Measurements from ENCODE around the gene IFNA8. TPM values are rescaled to one million over a fixed set of nuclear protein-coding genes. Genes with fewer than 3 reads are reported as not detected.
"Not testable (repeated sequence)": the region's sequence is repeated elsewhere in the genome, so short reads cannot be mapped to it uniquely, and the experiment has no call there.

The IFNA8 gene
- total RNA-seq, 1 experiment from 2014 or later: not detected

GRCh38 chr9:21443849-21444625 is 35.1 kb downstream of the IFNA8 start:
- Histone ChIP-seq H2BK5ac (ENCODE audit: insufficient read length, low read length) (no peak overlapping the region), H3K56ac (ENCODE audit: insufficient read length, low read depth, low read length) (no peak overlapping the region), H4K20me1 (ENCODE audit: control insufficient read depth, insufficient read depth, insufficient read length) (no peaks in the 10 kb centered on the region), H3T11ph (ENCODE audit: low read length) (no peak overlapping the region), H2AFZ (ENCODE audit: low read length) (no peak overlapping the region), H2BK20ac (ENCODE audit: low read depth, low read length, poor library complexity, severe bottlenecking) (no peak overlapping the region), H3K27ac (ENCODE audit: insufficient read length, low read depth, low read length) (no peak overlapping the region), H2AK5ac (ENCODE audit: insufficient read length, low read length) (no peak overlapping the region), H3K9ac (ENCODE audit: extremely low read depth, insufficient read length, low read length) (no peak overlapping the region), H2BK15ac (ENCODE audit: low read depth, low read length) (no peak overlapping the region), H2BK120ac (ENCODE audit: low read depth, low read length, poor library complexity, severe bottlenecking) (no peak overlapping the region), H4K5ac (ENCODE audit: insufficient read length, low read depth, low read length) (no peak overlapping the region), H3K79me1 (ENCODE audit: insufficient read depth, low read depth, low read length, poor library complexity, severe bottlenecking) (no peaks in the 10 kb centered on the region), H3K9me3 (ENCODE audit: control insufficient read depth, low read depth, low read length) (no peaks in the 10 kb centered on the region), H3K18ac (ENCODE audit: insufficient read length, low read depth, low read length) (no peak overlapping the region), H4K91ac (ENCODE audit: insufficient read length, low read depth, low read length) (no peak overlapping the region), H3K79me2 (ENCODE audit: insufficient read depth, low read length) (no peaks in the 10 kb centered on the region), H3K4me1 (ENCODE audit: insufficient read depth, low read length) (no peaks in the 10 kb centered on the region), H4K8ac (replicated peaks; ENCODE audit: insufficient read length, low read depth, low read length) (no peak overlapping the region), H3K23me2 (ENCODE audit: insufficient read length, low read depth, low read length, poor library complexity, severe bottlenecking) (no peaks in the 10 kb centered on the region), H3K14ac (ENCODE audit: insufficient read depth, low read length) (no peak overlapping the region), H3K27me3 (ENCODE audit: insufficient read depth, low read length) (no peaks in the 10 kb centered on the region), H3K23ac (ENCODE audit: insufficient read length, low read depth, low read length) (no peak overlapping the region), H2BK12ac (ENCODE audit: insufficient read length, low read depth, low read length) (no peak overlapping the region), H3K4me2 (ENCODE audit: insufficient read depth, insufficient read length, low read length) (no peak overlapping the region), H3K4ac (ENCODE audit: low read depth, low read length) (no peak overlapping the region)
- Mint-ChIP-seq H3K4me3 (no peak overlapping the region), H3K9me3 (peaks cover 0 to 12% of the 10 kb centered on the region in 2 experiments; a peak in 4 of 5 replicates), H3K27me3 (ENCODE audit: low read depth) (peaks cover 4% of the 10 kb centered on the region; the same call in 1 of the 2 replicates), H3K27ac (no peak overlapping the region), H3K4me1 (peaks cover 5 to 10% of the 10 kb centered on the region in 2 experiments; a peak in 2 of 4 replicates), H3K36me3 (ENCODE audit: insufficient read depth in 1 of 3, low read depth in 3 of 3) (no peaks in the 10 kb centered on the region)
- TF ChIP-seq CTCF (conservative IDR thresholded peaks at IDR 0.05): no peak
- no CpG with 5 or more reads among the region's 4 CpGs for WGBS (ENCODE audit: extremely low coverage, insufficient read length, low lambda C conversion rate)
- no peak for DNase-seq

GRCh38 chr9:21449312-21449711 is 40.4 kb downstream of the IFNA8 start:
- not testable (repeated sequence) for H3K18ac ChIP-seq (ENCODE audit: insufficient read length, low read depth, low read length); H3K36me3 Mint-ChIP-seq (ENCODE audit: insufficient read depth in 1 of 3, low read depth in 3 of 3); H3K79me1 ChIP-seq (ENCODE audit: insufficient read depth, low read depth, low read length, poor library complexity, severe bottlenecking); H2BK12ac ChIP-seq (ENCODE audit: insufficient read length, low read depth, low read length); H4K20me1 ChIP-seq (ENCODE audit: control insufficient read depth, insufficient read depth, insufficient read length); H3K23ac ChIP-seq (ENCODE audit: insufficient read length, low read depth, low read length); H3K4me1 ChIP-seq (ENCODE audit: insufficient read depth, low read length); H4K5ac ChIP-seq (ENCODE audit: insufficient read length, low read depth, low read length); H2BK15ac ChIP-seq (ENCODE audit: low read depth, low read length); H3K27ac ChIP-seq (ENCODE audit: insufficient read length, low read depth, low read length); H3K27me3 Mint-ChIP-seq (ENCODE audit: low read depth); H2BK120ac ChIP-seq (ENCODE audit: low read depth, low read length, poor library complexity, severe bottlenecking); H2AK5ac ChIP-seq (ENCODE audit: insufficient read length, low read length); H3K4me3 Mint-ChIP-seq; H4K91ac ChIP-seq (ENCODE audit: insufficient read length, low read depth, low read length); H3K4ac ChIP-seq (ENCODE audit: low read depth, low read length); H3K14ac ChIP-seq (ENCODE audit: insufficient read depth, low read length); H3K9ac ChIP-seq (ENCODE audit: extremely low read depth, insufficient read length, low read length); H3K9me3 ChIP-seq (ENCODE audit: control insufficient read depth, low read depth, low read length); H3K4me2 ChIP-seq (ENCODE audit: insufficient read depth, insufficient read length, low read length); H3K27me3 ChIP-seq (ENCODE audit: insufficient read depth, low read length); DNase-seq; H3K27ac Mint-ChIP-seq; H4K8ac ChIP-seq (replicated peaks; ENCODE audit: insufficient read length, low read depth, low read length); H3K9me3 Mint-ChIP-seq; H3T11ph ChIP-seq (ENCODE audit: low read length); H2AFZ ChIP-seq (ENCODE audit: low read length); H2BK5ac ChIP-seq (ENCODE audit: insufficient read length, low read length); H3K56ac ChIP-seq (ENCODE audit: insufficient read length, low read depth, low read length); H3K79me2 ChIP-seq (ENCODE audit: insufficient read depth, low read length); H3K23me2 ChIP-seq (ENCODE audit: insufficient read length, low read depth, low read length, poor library complexity, severe bottlenecking); H2BK20ac ChIP-seq (ENCODE audit: low read depth, low read length, poor library complexity, severe bottlenecking)
- no CpG with 5 or more reads among the region's 5 CpGs for WGBS (ENCODE audit: extremely low coverage, insufficient read length, low lambda C conversion rate)
- H3K4me1 Mint-ChIP-seq: peaks cover 16 to 24% of the 10 kb centered on the region in 2 experiments
